Fibroblast of lung (primary cell): ENCODE results near the gene SPRYD3.

Experiments
- EZH2 ChIP-seq: IDR thresholded peaks from 2 replicates; pipeline ENCODE4 v1.5.1; 2012; ENCODE audit warnings: low read length, control low read depth, mild to moderate bottlenecking; ENCODE audit errors: missing control alignments
- TF ChIP-seq, protein P1 (sequence below), 2 donors: IDR thresholded peaks in 1 of 2; conservative IDR thresholded peaks in 1 of 2; 1 replicate in 1 of 2; 2 replicates in 1 of 2; pipeline ENCODE4 v1.5.1; 2011 to 2012; ENCODE audit warnings: low read length in 2 of 2, control low read depth in 1 of 2, inconsistent platforms in 1 of 2, low read depth in 1 of 2, mild to moderate bottlenecking in 1 of 2

DNA sequence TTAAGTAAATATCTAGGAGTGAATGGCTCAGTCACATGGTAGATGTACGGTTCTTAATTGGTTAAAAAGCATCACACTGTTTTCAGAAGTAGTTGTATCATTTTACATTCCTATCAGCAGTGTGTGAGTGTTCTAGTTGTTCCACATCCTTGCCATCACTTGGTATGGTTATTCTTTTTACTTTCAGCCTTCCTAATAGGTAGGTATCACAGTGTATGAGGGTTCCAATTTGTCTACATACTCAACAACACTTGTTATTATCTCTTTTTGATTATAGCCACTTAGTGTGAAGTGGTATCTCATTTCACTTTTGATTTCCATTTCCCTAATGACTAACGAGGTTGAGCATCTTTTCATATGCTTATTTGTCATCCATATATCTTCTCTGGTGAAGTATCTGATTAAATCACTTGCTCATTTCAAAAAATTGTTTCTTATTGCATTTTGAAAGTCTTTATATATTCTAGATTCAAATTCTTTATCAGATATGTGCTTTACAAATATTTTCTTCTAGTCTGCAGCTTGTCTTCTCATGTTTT is 3.5 kb upstream of the SPRYD3 start:
- TF ChIP-seq, protein P1, sequence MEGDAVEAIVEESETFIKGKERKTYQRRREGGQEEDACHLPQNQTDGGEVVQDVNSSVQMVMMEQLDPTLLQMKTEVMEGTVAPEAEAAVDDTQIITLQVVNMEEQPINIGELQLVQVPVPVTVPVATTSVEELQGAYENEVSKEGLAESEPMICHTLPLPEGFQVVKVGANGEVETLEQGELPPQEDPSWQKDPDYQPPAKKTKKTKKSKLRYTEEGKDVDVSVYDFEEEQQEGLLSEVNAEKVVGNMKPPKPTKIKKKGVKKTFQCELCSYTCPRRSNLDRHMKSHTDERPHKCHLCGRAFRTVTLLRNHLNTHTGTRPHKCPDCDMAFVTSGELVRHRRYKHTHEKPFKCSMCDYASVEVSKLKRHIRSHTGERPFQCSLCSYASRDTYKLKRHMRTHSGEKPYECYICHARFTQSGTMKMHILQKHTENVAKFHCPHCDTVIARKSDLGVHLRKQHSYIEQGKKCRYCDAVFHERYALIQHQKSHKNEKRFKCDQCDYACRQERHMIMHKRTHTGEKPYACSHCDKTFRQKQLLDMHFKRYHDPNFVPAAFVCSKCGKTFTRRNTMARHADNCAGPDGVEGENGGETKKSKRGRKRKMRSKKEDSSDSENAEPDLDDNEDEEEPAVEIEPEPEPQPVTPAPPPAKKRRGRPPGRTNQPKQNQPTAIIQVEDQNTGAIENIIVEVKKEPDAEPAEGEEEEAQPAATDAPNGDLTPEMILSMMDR (conservative IDR thresholded peaks at IDR 0.05 in 1 of 2, IDR thresholded peaks at IDR 0.05 in 1 of 2; ENCODE audit: low read depth in 1 of 2, low read length in 2 of 2), result no peak
- TF ChIP-seq EZH2, result no peak
